ENCODE data around the gene LIN52.

DNA sequence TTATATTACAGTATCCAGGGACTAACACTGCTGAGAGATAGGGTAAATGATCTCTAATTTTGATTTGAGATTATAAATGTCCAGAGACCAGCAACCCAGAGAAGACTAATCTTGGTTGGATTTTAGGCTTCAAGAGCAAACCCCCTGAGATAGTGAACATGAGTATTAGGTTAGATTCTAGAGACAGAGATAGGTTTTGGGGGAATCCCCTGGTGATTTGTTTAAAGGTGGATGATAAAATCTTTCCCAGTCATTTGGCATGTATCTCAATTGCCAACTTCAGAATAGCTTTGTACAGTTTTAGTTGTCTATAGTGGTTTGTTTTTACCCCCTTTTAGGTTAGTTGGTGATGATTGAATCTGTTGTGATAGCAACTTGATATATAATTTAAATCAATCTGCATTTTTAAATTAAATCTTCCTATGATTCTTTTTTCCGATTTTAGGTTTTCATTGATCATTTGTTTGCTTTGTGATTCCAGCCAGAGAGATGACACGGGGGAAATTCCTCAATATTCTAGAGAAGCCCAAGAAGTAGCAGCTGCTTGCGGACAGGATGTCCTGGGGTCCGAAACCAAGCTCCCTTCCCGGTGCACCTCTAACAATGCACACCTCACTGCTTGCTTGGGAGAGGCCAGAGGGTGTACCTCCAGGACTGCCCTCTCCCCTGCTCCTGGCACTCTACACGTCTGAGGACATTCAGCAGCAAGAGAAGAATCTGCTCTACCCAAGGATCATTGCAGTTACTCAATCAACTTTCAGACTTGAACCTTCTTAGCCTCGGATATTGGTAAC is 113.9 kb downstream of the LIN52 start:
- TF ChIP-seq RAD21 (IDR thresholded peaks at IDR 0.05 in 1 of 2, conservative IDR thresholded peaks at IDR 0.05 in 1 of 2; ENCODE audit: low read depth in 2 of 2, low read length in 2 of 2) (no peak), TEAD4 (IDR thresholded peaks at IDR 0.05; ENCODE audit: low read depth, low read length) (no peak), SUZ12 (IDR thresholded peaks at IDR 0.05; ENCODE audit: low read length) (no peak)
- TF ChIP-seq, protein P1, sequence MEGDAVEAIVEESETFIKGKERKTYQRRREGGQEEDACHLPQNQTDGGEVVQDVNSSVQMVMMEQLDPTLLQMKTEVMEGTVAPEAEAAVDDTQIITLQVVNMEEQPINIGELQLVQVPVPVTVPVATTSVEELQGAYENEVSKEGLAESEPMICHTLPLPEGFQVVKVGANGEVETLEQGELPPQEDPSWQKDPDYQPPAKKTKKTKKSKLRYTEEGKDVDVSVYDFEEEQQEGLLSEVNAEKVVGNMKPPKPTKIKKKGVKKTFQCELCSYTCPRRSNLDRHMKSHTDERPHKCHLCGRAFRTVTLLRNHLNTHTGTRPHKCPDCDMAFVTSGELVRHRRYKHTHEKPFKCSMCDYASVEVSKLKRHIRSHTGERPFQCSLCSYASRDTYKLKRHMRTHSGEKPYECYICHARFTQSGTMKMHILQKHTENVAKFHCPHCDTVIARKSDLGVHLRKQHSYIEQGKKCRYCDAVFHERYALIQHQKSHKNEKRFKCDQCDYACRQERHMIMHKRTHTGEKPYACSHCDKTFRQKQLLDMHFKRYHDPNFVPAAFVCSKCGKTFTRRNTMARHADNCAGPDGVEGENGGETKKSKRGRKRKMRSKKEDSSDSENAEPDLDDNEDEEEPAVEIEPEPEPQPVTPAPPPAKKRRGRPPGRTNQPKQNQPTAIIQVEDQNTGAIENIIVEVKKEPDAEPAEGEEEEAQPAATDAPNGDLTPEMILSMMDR (IDR thresholded peaks at IDR 0.05; ENCODE audit: control extremely low read depth in 1 of 3, insufficient read depth in 1 of 3, low read depth in 1 of 3, low read length in 3 of 3): no peak

Data from H1 (cell line).